K562 (cell line): ENCODE data around the gene CCL24. TPM values are rescaled to one million over a fixed set of nuclear protein-coding genes. Genes with fewer than 3 reads are reported as not detected.

Experiments
- ATAC-seq: fragments of 200-7000 bp; cut with Tn5 transposase; 3 replicates; pipeline ENCODE4 v1.9.1; 2020; ENCODE audit warnings: moderate library complexity
- BruUV-seq: library from RNA; stranded (reverse); fragments of 400-500 nt; replicated peaks from 2 replicates; lab custom pipeline; 2021; lab: Mats Ljungman, UMichigan
- CTCF ChIA-PET: fragments of 300-600 bp; formaldehyde crosslinking; extraction: SDS; loops from one replicate; lab custom pipeline; 2021; ENCODE audit warnings: low intra/inter-chr PET ratio; lab: Yijun Ruan, JAX
- POLR2A ChIA-PET: fragments of 300-600, 350-650 bp; sonication (Branson Sonifier 250); formaldehyde crosslinking; extraction: SDS; loops from one replicate; lab custom pipeline; 2021; ENCODE audit warnings: antibody characterized with exemption, inconsistent platforms; lab: Yijun Ruan, JAX
- DNase-seq, 4 experiments: peaks; one replicate each; pipeline versions ENCODE4 v3.0.0 to v3.0.0-alpha.2; 2011 to 2018; ENCODE audit warnings: low spot score in 3 of 4, mixed read lengths in 3 of 4; ENCODE audit errors: extremely low read depth in 1 of 4
- FAIRE-seq: peaks from 2 replicates; lab custom pipeline; 2011; peaks lifted over from hg19 to GRCh38; lab: Jason Lieb, UNC
- H2AFZ ChIP-seq: 2 replicates; pipeline ENCODE4 v1.6.0; 2011; ENCODE audit warnings: low read depth, low read length, control low read depth, inconsistent platforms
- H3K27ac ChIP-seq: fragments of 200-600 bp; 3 replicates; pipeline ENCODE4 v1.8.0; 2011; ENCODE audit warnings: low read depth, mild to moderate bottlenecking, control low read depth, inconsistent platforms, low read length, moderate library complexity, mixed read lengths; ENCODE audit errors: extremely low read depth
- H3K27me3 ChIP-seq, 2 experiments: fragments of 300-600 bp in 1 of 2; 2 replicates in 1 of 2; 3 replicates in 1 of 2; pipeline versions ENCODE4 v1.6.0 to v1.8.0; 2011; ENCODE audit warnings: inconsistent platforms in 2 of 2, low read length in 2 of 2, mild to moderate bottlenecking in 1 of 2, mixed read lengths in 1 of 2, moderate library complexity in 1 of 2; ENCODE audit not compliant: control insufficient read depth in 2 of 2, insufficient read depth in 2 of 2
- H3K36me3 ChIP-seq: fragments of 300-600 bp; 3 replicates; pipeline ENCODE4 v1.8.0; 2011; ENCODE audit warnings: mild to moderate bottlenecking, low read length, inconsistent platforms; ENCODE audit not compliant: control insufficient read depth, insufficient read depth
- H3K4me1 ChIP-seq, 2 experiments: fragments of 200-600 bp in 1 of 2; replicated peaks in 1 of 2; 2 replicates in 1 of 2; 3 replicates in 1 of 2; pipeline versions ENCODE4 v1.5.1 to v1.8.0; 2011; ENCODE audit warnings: inconsistent platforms in 2 of 2, low read length in 2 of 2, mild to moderate bottlenecking in 1 of 2, mixed read lengths in 1 of 2, moderate library complexity in 1 of 2; ENCODE audit not compliant: control insufficient read depth in 2 of 2, insufficient read depth in 2 of 2
- H3K4me2 ChIP-seq: 2 replicates; pipeline ENCODE4 v1.6.1; 2011; ENCODE audit warnings: low read length, control low read depth, inconsistent platforms, mixed read lengths; ENCODE audit not compliant: insufficient read depth
- H3K4me3 ChIP-seq: fragments of 200-600 bp; sonication (generic), shearing (Covaris generic); 2 replicates; pipeline ENCODE4 v1.5.1; 2016; ENCODE audit warnings: control low read depth, inconsistent platforms
- H3K79me2 ChIP-seq: fragments of 200-600 bp; 3 replicates; pipeline ENCODE4 v1.8.0; 2011; ENCODE audit warnings: low read length, inconsistent platforms; ENCODE audit not compliant: control insufficient read depth, insufficient read depth
- H3K9ac ChIP-seq, 2 experiments: 2 replicates each; pipeline versions ENCODE4 v1.6.0 to v1.6.1; 2011; ENCODE audit warnings: low read depth in 2 of 2, low read length in 2 of 2, control low read depth in 1 of 2, inconsistent platforms in 1 of 2, mild to moderate bottlenecking in 1 of 2, mixed read lengths in 1 of 2; ENCODE audit not compliant: insufficient read depth in 1 of 2
- H3K9me1 ChIP-seq: one replicate; pipeline ENCODE4 v1.6.0; 2011; ENCODE audit warnings: inconsistent platforms, mild to moderate bottlenecking, low read length, moderate library complexity; ENCODE audit not compliant: control insufficient read depth, insufficient read depth
- H3K9me3 ChIP-seq: replicated peaks from 2 replicates; pipeline ENCODE4 v1.5.1; 2011; ENCODE audit warnings: low read depth, low read length, inconsistent platforms; ENCODE audit not compliant: control insufficient read depth, insufficient read depth
- H4K20me1 ChIP-seq: replicated peaks from 2 replicates; pipeline ENCODE4 v1.6.1; 2011; ENCODE audit warnings: low read length, inconsistent platforms, mixed read lengths; ENCODE audit not compliant: control insufficient read depth, insufficient read depth
- ADNP ChIP-seq: fragments of 200-800 bp; sonication (Bioruptor generic); IDR thresholded peaks from 2 replicates; pipeline ENCODE4 v1.6.1; 2016; ENCODE audit warnings: missing genetic modification characterization, missing compliant biosample characterization
- ARID3B ChIP-seq: fragments of 250-450 bp; sonication (Bioruptor Pico); IDR thresholded peaks from 2 replicates; pipeline ENCODE4 v1.4.0; 2020; ENCODE audit warnings: borderline replicate concordance
- BRF1 ChIP-seq: IDR thresholded peaks from 3 replicates; pipeline ENCODE4 v1.6.1; 2011; ENCODE audit warnings: borderline replicate concordance, mild to moderate bottlenecking; ENCODE audit not compliant: insufficient read length; ENCODE audit errors: extremely low read depth
- CHD4 ChIP-seq: fragments of 200-600 bp; sonication (generic); IDR thresholded peaks from 3 replicates; pipeline ENCODE4 v1.6.1; 2012; ENCODE audit warnings: low read depth, mild to moderate bottlenecking, mixed read lengths, low read length, inconsistent platforms; ENCODE audit not compliant: insufficient read depth, insufficient replicate concordance, poor library complexity, severe bottlenecking
- HDAC2 ChIP-seq: fragments of 450-650 bp; IDR thresholded peaks from 2 replicates; pipeline ENCODE4 v1.6.1; 2016; ENCODE audit warnings: mild to moderate bottlenecking
- MAFG ChIP-seq: fragments of 450-650 bp; conservative IDR thresholded peaks from 2 replicates; pipeline ENCODE4 v1.6.1; 2016; ENCODE audit warnings: missing genetic modification characterization, missing compliant biosample characterization
- POLR2G ChIP-seq: fragments of 200-400 bp; formaldehyde crosslinking; IDR thresholded peaks from 2 replicates; pipeline ENCODE4 v1.6.1; 2017; ENCODE audit warnings: low read depth, mild to moderate bottlenecking, antibody characterized with exemption, low read length, moderate library complexity
- RBM25 ChIP-seq: fragments of 200-400 bp; formaldehyde crosslinking; IDR thresholded peaks from 2 replicates; pipeline ENCODE4 v1.6.1; 2018; ENCODE audit warnings: low read length, low read depth, moderate library complexity; ENCODE audit not compliant: severe bottlenecking
- RCOR1 ChIP-seq, 2 experiments: IDR thresholded peaks; 2 replicates each; pipeline ENCODE4 v1.6.1; 2012; ENCODE audit warnings: low read depth in 2 of 2, low read length in 2 of 2, borderline replicate concordance in 1 of 2, improper control_type of control experiment in 1 of 2
- TCFL5 ChIP-seq: fragments of 250-450 bp; sonication (Bioruptor Pico); conservative IDR thresholded peaks from 2 replicates; pipeline ENCODE4 v1.6.1; 2021; ENCODE audit warnings: mild to moderate bottlenecking, moderate library complexity, matching md5 sums
- ZNF121 ChIP-seq: sonication (generic); formaldehyde crosslinking; conservative IDR thresholded peaks from 2 replicates; pipeline ENCODE4 v1.8.0; 2022; ENCODE audit warnings: missing genetic modification reagents
- ZNF143 ChIP-seq: sonication (generic); formaldehyde crosslinking; IDR thresholded peaks from 2 replicates; pipeline ENCODE4 v1.9.0; 2022; ENCODE audit warnings: mild to moderate bottlenecking, missing genetic modification reagents
- ZNF592 ChIP-seq: fragments of 450-650 bp; IDR thresholded peaks from 2 replicates; pipeline ENCODE4 v1.6.1; 2017; ENCODE audit warnings: antibody characterized with exemption, mild to moderate bottlenecking
- WGBS: fragments of 100-300 bp; shearing (Covaris generic); methylation state at CpG from one replicate; pipeline ENCODE4 v1.1.6; 2016; ENCODE audit warnings: low coverage, mixed read lengths; ENCODE audit not compliant: insufficient coverage; ENCODE audit errors: missing lambda C conversion rate; 5-methylcytosine and 5-hydroxymethylcytosine counted together
- in situ Hi-C: fragments of 300-500 bp; cut with MboI; formaldehyde crosslinking; loops from 4 replicates; pipeline ENCODE4 v1.15.0; 2018; ENCODE audit warnings: inconsistent platforms, mixed read lengths
- intact Hi-C: fragments of 100-400 bp; cut with micrococcal nuclease; formaldehyde crosslinking; loops from 2 replicates; pipeline ENCODE4 v1.14.2; 2022
- polyA plus RNA-seq, 8 experiments: library from polyadenylated mRNA; depleted of rRNA in 4 of 8; stranded (reverse) in 5 of 8; unstranded in 3 of 8; fragments of >200 nt; fragmentation: Nextera tagmentation in 2 of 8; fragmentation: Illumina TruSeq in 1 of 8; extraction: Ambion mirVana in 2 of 8; extraction: Trizol in 1 of 8; gene quantifications; 2 replicates each; pipeline versions ENCODE4 v1.2.1 to v1.2.3, GENCODE V29; 2011 to 2014; ENCODE audit warnings: inconsistent platforms in 1 of 8, missing spikeins in 1 of 8
- total RNA-seq, 7 experiments: library from RNA; depleted of rRNA in 6 of 7; stranded (reverse); fragments of >200 nt in 6 of 7; fragmentation: Illumina TruSeq in 2 of 7; extraction: Trizol in 2 of 7; gene quantifications; 2 replicates each; pipeline versions ENCODE4 v1.2.1 to v1.2.3, GENCODE V29; 2011 to 2021; ENCODE audit warnings: low replicate concordance in 1 of 7
- TF ChIP-seq, protein P1 (sequence below): fragments of 200-400 bp; formaldehyde crosslinking; IDR thresholded peaks from 2 replicates; pipeline ENCODE4 v1.6.1; 2017; ENCODE audit warnings: mild to moderate bottlenecking, low read depth, low read length, moderate library complexity

The CCL24 gene
- total and polyA plus RNA-seq, 9 of the 15 experiments (the other 6 are each of a cell fraction or from before 2014, with no cell fraction given) = 0.45 to 3.6 (median 0.95) TPM; not detected in 1

- BruUV-seq = no TSS peak
- TF ChIP-seq HDAC2 (peak; percentile 60; the same call in 1 of the 2 replicates), ZNF592 (no peak), ARID3B (no peak), POLR2G (no peak), BRF1 (no peak), TCFL5 (CRISPR knock-in tag) (no peak), ZNF143 (CRISPR knock-in tag) (no peak), CHD4 (peak; percentile 36), RBM25 (peak; percentile 86), ADNP (tag) (peak; percentile 83), MAFG (tag) (no peak), ZNF121 (CRISPR knock-in tag) (0 out of 2 replicates have a peak, but pooled peaks have one; percentile 18), RCOR1 (IDR thresholded peaks at IDR 0.05; ENCODE audit: borderline replicate concordance in 1 of 2, low read depth in 2 of 2, low read length in 2 of 2) (peak in 1 of 2 experiments; percentile 61; a peak in 2 of 4 replicates)
- TF ChIP-seq, protein P1, sequence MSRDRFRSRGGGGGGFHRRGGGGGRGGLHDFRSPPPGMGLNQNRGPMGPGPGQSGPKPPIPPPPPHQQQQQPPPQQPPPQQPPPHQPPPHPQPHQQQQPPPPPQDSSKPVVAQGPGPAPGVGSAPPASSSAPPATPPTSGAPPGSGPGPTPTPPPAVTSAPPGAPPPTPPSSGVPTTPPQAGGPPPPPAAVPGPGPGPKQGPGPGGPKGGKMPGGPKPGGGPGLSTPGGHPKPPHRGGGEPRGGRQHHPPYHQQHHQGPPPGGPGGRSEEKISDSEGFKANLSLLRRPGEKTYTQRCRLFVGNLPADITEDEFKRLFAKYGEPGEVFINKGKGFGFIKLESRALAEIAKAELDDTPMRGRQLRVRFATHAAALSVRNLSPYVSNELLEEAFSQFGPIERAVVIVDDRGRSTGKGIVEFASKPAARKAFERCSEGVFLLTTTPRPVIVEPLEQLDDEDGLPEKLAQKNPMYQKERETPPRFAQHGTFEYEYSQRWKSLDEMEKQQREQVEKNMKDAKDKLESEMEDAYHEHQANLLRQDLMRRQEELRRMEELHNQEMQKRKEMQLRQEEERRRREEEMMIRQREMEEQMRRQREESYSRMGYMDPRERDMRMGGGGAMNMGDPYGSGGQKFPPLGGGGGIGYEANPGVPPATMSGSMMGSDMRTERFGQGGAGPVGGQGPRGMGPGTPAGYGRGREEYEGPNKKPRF = no peak
These were observed 17.4 kb upstream of the CCL24 start for GRCh38 chr7:75830978-75831377.

More at GRCh38 chr7:75830978-75831377, 17.4 kb upstream of the CCL24 start:
- Histone ChIP-seq H2AFZ (no peak overlapping the region), H3K27ac (no peak overlapping the region), H3K36me3 (no peaks in the 10 kb centered on the region), H3K27me3 (peaks cover 7 to 10% of the 10 kb centered on the region in 2 experiments; a peak in 4 of 5 replicates), H3K9ac (no peak overlapping the region), H3K4me2 (no peak overlapping the region), H3K9me1 (no peaks in the 10 kb centered on the region), H3K4me3 (no peak overlapping the region), H3K9me3 (no peaks in the 10 kb centered on the region), H3K4me1 (peaks cover 0 to 4% of the 10 kb centered on the region in 2 experiments; a peak in 2 of 5 replicates), H3K79me2 (no peaks in the 10 kb centered on the region), H4K20me1 (peaks cover 3% of the 10 kb centered on the region; the same call in 1 of the 2 replicates)
- CTCF ChIA-PET = no interaction called here
- 47% methylated on average over 6 of the region's 6 CpGs for WGBS
- intact Hi-C loops (no loop called here), in situ Hi-C loops (no loop called here)
- no peak for DNase-seq
- ATAC-seq = no peak
- no peak for FAIRE-seq
- POLR2A ChIA-PET = interaction anchor here (0.7 to 1.0 kb wide), 2 partner anchors 11 to 13 kb away, joined by 3 to 4 read pairs; no protein-coding TSS in a partner anchor
